HG03354 (cell line): ENCODE measurements around the gene FRMD1.

Experiments used
- ATAC-seq: cut with Tn5 transposase; IDR thresholded peaks from one replicate; pipeline ENCODE4 v1.9.1; 2021; ENCODE audit warnings: mild to moderate bottlenecking; ENCODE audit not compliant: unreplicated experiment, poor library complexity, severe bottlenecking

The FRMD1 gene

DNA sequence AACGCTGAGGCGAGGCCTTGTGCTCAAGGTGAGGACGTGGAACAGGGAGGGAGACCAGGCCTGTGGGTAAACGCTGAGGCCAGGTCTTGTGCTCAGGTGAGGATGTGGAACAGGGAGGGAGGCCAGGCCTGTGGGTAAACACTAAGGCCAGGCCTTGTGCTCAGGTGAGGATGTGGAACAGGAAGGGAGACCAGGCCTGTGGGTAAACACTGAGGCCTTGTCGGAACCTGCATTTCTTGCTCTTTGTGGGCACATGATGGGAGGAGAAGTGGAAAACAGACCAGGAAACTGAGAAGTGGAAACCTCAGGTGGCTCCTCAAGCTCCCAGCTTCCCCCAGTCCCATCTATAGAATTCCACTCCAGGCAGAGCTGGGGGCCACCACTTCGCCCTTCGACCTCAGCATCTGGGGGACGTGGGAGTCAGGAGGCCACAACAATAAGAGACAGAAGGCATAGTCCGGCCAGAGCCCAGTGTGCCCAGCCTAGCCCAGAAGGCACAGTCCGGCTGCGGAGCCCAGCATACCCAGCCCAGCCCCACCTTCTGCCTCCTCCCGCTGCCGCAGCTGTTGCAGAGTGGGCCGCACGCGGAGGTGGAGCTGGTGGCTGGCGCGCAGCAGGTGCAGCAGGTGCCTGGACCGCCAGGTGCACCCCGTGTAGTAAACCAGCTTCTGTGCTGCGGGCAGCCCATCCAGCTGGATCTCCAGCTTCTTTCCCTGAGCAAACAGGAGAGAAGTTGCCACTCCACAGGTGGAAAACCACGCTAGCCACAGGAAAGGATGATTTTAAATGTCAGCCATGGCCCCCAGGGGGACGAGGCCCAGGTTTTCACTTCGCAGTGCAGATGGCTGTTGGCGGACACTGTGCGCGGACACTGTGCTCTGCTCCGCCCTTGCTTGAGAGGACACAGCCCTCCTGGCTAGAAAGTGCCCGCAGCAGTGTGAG, 17.5 kb downstream of the FRMD1 start:
- no peak for ATAC-seq

GRCh38 chr6:168060521-168060931, 18.5 kb downstream of the FRMD1 start:
- no peak for ATAC-seq

DNA sequence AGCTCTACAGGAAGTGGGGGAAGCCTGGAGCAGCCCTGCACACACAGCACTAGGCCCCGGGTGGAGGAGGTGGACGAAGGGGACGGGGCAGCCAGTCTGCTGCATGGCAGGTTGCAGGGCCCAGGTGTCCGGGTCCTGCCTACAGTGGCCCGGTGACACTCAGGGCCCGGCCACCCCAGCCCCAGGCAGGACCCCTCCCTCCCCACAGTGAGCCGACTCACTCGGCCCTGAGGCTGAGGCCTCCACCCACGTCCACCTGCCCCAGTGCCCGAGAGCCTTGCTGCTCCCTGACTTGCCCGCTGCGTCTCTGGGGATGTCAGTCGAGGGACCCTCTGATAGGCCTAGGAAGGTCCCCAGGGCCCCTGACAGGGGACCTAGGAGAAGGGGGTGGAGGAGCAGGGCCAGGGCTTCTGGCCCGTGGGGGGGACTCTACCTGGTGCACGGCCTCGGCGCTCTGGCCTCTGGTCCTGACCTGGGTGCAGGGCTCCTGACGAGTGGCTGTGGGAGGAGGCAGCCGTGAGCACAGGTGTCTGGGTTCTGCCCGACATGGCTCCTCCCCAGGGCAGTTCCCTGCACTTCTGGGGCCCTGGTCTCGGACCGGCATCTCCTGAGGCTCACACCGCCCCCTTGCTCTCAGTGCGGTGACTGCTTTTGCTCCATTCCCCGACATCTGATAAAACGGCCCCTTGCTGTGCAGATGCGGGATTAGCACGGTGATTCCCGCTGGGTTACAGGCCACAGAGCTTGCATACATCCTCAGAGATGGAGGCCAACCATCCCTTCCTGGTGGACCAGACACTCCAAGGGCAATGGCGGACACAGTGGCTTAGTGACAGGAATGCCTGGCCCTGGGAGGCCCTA, 20.1 kb downstream of the FRMD1 start:
- ATAC-seq: no peak

GRCh38 chr6:168057836-168058235, 21.2 kb downstream of the FRMD1 start:
- ATAC-seq: no peak

- no peak for ATAC-seq
These were observed 22.0 kb downstream of the FRMD1 start for GRCh38 chr6:168056892-168057527.

- no peak for ATAC-seq
These were observed 23.1 kb downstream of the FRMD1 start for GRCh38 chr6:168055696-168056489.

DNA sequence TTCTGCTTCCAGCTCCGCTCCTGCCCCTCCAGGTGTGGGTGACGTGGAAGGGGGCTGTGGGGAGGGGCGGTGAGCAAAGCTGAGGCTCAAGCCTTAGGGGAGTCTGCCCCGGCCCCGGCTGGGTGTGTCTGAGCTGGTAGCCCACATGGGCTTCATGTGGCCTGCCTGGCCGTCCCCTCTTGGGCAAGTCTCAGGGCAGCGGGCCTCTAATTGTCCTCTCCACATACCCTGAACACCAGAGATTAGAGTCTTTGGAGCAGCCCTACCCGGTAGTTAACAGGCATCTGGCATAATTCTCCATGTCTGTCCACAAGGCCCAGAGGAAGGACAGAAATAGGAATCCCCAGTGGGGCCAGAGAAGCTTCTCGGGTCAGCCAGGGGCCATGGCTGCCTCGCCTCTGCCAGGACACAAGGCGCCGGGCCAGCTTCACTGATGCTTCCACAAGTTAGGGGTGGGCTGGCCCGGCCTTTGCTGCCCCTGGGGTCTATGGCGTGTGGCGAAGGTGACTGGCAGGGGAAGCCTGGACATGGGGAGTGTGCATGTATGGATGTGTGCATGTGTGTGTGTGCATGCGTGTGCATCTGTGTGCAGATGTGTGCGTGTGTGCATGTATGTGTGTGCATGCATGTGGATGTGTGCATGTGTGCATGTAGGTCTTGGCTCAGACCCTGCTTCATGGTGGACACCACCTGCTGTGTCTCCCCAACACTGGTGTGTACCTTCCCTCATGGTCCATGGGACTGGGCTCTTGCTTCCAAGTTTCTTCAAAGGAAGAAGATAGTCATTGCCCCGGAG, 24.0 kb downstream of the FRMD1 start:
- ATAC-seq: no peak

DNA sequence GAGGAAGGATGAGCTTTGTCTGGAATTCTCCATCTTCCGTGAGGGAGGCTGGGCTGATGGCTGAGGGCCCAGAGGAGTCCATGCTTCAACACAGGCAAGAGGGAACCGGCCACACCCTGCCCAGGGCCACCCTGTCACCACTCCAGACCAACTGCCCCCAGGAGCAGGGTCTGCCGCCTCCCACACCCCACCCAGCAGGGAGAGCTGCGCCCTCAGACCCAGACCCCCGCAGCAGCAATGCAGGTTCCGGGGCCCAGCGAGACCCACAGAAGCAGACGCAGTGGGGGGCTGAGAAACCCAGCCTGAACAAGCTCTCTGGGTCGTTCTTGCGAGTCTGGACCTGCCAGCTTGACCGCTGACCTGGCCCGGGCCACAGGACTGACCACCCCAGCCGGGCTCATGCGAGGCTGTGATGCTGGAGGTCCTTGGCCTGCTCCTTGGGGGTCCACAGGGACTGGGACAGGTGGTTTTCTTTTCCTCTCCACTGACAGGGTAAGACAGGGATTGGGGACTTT, 25.0 kb downstream of the FRMD1 start:
- ATAC-seq: no peak

GRCh38 chr6:168053086-168053956, 25.7 kb downstream of the FRMD1 start:
- no peak for ATAC-seq

DNA sequence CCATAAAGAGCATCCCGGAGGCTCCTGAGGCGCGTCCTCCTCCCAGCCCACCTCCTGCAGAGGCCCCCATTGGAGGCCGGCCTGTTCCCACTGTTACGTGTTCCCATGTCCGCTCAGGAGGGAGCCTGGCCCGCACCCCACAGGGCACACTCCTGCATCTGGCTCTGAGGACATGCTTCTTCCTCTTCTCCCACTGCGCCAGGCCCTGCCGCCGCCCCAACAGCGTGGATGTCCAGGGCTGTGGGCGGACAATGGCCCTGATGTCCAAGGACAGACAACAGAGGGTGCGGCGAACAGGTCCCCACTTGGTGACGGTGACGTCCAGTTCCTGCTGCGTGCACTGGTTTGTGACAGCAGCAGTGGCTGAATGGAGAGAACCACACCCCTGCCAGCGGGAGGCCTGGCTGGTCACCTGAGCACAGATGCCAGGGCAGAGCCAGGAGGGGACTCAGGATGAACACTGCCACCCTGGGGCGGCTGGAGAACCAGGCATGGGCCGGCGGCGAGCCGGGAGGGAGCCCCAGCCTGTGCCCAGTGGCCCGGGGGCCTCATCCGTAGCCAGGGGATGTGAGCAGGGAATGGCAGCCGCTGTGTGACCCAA, 26.6 kb downstream of the FRMD1 start:
- ATAC-seq: no peak

DNA sequence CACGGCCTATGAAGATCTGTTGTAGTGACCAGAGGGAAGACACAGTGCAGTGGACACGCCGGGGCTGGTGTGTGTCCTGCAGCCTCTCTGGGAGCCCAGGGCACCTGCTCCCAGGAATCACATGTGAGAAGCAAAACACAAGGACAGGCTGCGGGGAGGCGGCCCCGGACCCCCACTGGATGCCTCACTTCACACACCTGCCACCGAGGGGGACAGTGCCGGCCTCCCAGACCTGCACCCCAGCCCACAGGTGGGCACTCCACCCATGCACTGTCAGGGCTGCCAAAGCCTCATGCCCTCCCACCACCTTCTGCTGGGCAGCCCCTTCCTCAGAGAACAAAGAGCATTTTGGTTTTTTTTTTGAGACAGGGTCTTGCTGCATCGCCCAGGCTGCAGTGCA, 27.4 kb downstream of the FRMD1 start:
- no peak for ATAC-seq

DNA sequence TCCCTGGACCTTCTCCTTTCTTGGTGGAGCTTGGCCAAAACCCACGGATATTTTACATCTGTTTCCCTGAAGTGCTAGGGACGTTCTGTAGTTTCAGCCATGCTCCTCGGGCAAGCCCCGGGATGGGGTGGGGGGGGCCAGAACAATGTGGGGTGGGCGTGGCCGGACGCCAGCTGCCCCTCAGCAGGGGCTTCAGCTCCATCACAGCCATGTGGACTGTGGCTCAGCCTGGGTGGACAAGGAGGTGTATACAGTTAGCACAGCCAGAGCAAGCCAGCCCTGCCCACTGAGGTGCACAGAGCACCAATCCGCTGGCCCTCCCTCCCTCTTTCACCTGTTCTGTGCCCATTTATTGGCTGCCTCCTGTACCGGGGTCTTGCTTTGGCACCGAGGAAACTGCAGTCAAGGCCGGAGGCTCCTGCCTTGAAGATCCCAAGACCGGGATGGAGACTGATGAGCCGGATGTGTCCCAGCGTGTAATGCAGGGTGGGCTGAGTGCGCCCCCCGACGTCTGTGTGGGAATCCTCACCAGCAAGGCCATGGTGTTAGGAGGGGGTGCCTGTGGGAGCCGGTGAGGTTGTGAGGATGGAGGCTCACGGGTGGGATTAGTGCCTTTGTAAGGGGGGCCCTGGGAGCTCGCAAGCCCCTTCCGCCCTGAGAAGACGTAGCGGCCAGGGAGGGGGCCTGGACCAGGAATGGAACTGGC, 28.0 kb downstream of the FRMD1 start:
- ATAC-seq: no peak

GRCh38 chr6:168050225-168050880, 28.7 kb downstream of the FRMD1 start:
- no peak for ATAC-seq

- no peak for ATAC-seq
These were observed 29.2 kb downstream of the FRMD1 start for GRCh38 chr6:168049706-168050224.

DNA sequence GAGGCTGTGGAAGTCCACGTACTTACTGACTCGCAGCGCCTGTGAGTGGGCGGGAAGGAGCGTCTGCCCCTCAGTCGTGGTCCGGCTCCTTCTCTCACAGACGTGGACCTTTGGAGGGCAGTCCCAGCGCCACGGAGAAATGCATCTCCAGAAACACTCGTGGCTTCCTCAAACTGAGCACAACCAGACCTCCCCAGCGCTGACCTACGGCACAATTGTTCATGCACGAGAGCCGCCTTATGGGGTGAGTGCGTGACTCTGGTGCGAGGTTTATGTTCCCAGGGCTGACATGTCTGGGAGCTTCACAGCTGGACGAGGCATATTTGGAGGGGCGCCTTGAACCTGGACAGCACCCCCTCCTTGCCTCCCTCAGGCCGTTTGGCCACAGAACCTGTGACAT, 29.7 kb downstream of the FRMD1 start:
- no peak for ATAC-seq

DNA sequence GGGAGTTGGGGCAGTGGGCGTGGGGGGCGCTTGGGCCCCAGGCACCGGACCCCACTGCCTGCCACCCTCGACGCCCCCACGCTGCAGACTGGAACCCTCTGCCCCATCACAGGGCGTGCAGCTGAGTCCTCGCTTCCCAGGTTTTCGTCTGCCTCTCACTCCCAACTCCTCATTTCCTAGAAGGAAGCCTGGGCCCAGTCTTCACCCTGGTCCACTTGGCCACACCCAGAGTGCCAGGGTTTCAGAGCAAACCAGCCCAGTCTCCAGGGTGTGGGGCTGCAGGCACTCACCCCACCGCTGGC, 30.3 kb downstream of the FRMD1 start:
- no peak for ATAC-seq
